HG02970 (cell line): ENCODE data around the gene IL32.

Source experiments
- ATAC-seq: cut with Tn5 transposase; IDR thresholded peaks from one replicate; pipeline ENCODE4 v1.9.1; 2021; ENCODE audit warnings: mild to moderate bottlenecking, moderate library complexity, moderate number of reproducible peaks; ENCODE audit not compliant: unreplicated experiment, low FRiP score

IL32 gene

DNA sequence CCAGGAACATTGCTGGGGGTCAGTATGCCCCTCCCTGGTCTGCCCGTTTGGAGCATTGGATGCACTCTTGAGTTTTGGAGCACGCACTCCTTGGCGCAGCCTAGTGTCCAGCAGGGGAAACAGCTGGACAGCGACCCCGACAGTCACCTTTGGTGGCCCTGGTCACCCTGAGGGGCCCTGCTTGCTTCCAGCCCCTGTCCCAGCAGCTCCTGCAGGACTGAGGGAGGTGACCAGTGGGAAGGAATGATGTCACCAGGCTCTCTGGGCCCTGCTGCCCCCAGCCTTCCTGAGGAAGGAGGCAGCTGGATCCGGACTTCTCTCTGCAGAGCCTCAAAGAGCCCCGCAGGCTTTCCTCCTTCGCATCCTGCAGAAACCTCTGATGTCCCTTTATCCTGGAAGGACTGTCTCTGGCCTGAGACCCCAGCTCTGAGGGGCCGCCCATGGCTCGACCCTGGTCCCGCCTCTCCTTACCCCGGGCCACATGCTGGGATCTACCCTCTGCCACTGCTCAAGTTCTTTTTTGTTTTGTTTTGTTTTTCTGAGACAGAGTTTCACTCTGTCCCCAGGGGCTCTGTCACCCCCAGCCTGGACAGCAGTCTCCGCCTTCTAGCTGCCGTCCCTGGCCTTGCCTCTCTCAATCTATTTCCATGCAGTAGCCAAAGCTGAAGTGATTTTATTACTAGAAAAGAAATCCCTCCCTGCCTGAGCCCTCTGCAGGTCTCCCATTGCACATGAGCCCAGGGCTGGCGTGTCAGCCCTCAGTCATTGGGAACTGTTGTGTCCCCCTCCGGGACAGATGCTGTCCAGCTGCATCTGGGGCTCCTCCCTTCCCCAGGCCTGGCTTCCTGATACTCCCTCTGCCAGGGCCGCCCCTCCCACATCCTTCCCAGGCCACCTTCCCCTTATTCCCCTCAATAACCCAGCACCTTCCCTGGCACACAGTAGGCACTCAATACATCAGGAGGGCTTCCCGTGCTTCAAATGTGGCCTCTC is 22.1 kb downstream of the IL32 start:
- no peak for ATAC-seq

DNA sequence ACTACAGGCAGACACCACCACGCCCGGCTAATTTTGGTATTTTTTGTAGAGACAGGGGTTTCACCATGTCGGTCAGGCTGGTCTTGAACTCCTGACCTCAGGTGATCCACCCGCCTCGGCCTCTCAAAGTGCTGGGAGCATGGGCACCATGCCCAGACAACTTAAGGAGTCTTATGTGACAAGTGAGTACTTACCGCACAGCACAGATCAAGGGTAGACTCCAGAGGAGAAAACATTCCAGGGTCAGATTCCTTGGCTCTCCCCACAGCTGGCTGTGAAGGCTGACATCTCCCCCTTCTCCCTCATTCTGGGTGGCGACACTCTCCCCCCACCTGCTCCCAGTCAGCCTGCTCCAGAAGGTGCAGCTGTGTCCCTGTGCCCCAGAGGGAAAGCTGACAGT is 23.0 kb downstream of the IL32 start:
- ATAC-seq: no peak

DNA sequence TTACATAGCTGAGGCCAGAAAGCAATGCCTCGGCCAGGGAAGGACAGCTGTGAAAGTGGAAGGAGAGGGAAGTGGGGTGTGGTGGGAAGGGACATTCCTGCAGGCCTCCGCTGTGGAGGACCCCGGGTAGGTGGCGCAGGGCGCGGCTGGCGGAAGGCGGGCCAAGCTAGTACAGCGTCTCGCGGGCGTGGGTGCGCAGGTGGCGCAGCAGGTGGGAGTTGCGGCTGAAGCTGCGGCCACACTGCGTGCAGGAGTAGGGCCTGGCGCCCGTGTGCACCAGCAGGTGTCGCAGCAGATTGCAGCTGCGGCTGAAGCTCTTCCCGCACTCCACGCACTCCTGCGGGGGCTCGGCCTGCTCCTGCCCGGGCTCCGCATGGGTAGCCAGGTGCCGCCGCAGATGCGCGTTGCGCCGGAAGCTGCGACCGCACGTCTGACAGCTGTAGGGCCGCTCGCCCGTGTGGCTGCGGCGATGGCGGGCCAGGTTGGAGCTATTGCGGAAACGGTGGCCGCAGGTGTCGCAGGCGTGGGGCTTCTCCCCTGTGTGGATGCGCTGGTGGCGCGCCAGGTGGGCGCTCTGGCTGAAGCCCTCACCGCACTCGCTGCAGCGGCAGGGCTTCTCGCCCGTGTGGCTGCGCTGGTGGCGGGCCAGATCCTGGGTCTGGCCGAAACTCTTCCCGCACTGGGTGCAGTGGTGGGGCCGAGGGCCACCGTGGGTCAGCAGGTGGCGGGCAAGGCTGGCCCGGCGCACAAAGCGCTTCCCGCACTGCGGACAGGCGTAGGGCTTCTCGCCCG is 23.7 kb downstream of the IL32 start:
- no peak for ATAC-seq

DNA sequence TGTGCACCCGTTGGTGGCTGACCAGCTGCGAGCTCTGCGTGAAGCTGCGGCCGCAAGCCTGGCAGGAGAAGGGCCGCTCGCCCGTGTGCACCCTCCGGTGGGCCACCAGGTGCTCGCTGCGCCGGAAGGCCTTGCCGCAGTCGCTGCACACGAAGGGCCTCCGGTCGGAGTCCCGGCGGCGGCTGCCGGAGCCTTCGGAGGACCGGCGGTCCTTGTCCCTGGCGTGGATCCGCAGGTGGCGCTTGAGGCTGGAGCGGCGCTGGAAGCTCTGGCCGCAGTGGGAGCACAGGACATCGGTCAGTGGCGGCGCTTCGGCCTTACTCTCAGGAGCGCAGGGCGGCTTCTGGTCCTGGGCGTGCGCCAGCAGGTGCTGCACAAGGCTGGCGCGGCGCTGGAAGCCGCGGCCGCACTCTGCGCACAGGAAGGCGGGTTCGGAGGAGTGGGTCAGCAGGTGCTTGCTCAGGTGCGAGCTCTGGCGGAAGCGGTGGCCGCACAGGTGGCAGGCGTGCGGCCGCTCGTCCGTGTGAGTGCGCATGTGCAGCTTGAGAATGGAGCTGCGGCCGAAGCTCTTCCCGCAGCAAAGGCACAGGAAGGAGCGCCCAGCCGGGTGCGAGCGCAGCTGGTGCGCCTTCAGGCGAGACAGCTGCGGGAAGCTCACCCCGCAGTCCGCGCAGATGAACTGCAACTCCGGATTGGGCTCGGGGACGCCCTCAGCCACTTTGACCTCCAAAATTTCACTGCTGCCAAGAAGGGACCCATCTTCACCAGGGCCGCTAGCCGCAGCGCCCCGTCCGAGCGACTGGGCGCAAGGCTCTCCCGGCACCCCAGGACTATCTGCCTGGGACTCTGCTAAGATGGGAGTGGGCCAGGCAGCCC is 24.5 kb downstream of the IL32 start:
- ATAC-seq: no peak

DNA sequence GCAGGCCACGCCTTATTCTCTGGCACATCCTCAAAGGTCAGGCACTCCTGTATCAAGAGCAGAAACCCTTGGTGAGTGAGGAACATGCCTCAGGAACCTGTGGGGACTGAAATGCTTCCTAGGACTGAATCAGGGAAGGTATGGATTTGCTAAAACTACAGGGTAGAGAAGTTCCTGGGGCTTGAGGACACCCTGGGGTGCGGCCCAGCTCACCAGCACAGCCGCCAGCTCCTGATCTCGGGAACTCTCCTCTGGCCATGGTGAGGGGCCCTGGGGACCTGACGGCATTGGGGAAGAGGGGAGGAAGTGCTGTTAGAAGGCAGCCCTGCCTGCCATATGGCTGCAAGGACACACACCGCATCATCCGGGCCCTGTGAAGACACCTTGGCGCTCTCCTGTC is 26.1 kb downstream of the IL32 start:
- ATAC-seq: no peak

DNA sequence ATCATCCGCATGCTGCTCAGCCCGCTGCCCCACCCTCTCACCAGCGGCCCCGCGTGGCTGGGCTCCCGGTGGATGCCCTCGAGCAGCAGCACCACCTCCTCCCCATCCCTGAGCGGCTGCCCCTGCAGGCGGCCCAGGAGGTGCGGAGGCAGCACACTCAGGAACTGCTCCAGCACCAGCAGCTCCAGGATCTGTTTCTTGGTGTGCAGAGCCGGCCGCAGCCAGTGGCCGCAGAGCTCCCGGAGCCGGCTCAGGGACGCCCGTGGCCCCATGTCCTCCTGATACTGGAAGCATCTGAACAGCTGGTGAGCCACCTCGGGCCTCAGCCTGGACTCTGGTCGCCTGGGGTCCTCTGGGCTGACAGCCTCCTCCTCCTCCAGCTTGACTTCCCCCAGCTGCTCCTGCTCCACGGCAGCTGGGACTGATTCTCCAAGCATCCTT is 27.1 kb downstream of the IL32 start:
- no peak for ATAC-seq

DNA sequence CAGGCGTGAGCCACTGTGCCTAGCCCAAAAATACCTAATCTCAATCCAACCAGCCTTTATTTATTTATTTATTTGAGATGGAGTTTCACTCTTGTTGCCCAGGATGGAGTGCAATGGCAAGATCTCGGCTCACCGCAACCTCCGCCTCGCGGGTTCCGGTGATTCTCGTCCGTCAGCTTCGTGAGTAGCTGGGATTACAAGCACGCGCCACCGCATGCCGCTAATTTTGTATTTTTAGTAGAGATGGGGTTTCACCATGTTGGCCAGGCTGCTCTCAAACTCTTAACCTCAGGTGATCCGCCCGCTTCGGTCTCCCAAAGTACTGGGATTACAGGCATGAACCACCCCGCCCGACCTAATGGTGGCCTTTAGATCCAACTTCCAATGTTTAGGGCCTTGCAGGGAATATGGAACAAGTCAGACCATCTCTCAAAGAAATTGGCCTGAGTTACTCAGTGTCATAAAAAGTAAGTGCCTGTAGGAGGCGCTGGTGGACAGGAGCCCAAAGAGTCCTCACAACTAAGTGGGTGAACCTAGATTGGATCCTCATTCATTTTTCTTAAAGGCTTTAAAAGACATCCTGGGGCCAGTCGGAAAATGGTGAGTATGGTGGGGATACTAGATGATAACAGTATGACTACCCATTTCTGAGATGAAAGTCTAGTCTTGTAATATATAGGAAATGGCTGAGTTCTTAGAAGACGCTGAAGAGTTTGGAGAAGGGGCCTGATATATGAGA is 29.0 kb downstream of the IL32 start:
- ATAC-seq: no peak

DNA sequence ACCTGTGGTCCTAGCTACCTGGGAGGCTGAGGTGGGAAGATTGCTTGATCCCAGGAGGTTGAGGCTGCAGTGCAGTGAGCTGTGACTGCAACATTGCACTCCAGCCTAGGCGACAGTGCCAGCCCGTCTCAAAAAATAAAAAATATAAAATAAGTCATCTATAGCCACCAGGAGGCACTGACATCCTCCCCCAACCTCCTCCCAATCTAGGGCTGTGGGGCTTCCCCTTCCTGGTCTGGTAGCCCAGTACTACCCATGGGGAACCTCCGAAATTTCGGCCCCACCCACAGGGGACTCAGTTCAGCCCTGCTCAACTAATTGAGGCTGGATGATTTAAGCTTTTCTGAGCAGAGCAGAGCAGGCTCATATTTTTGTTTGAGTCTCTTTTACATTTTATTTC is 30.4 kb downstream of the IL32 start:
- ATAC-seq: peak; percentile 43

DNA sequence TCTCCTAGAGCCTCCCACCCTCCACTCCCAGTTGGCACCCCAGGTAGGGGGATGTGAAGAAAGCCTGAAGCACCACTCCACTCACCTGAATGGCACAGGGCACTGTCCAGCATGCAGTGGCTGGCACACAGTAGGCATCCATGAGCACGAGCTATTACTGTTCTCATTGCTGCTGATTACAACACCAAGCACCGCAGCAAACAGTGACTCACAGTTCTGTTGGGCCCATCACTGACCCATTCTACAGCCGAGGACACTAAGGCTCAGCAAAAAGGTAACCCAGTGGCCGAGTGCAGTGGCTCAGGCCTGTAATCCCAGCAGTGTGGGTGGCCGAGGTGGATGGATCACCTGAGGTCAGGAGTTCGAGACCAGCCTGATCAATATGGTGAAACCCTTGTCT is 30.9 kb downstream of the IL32 start:
- ATAC-seq: no peak

DNA sequence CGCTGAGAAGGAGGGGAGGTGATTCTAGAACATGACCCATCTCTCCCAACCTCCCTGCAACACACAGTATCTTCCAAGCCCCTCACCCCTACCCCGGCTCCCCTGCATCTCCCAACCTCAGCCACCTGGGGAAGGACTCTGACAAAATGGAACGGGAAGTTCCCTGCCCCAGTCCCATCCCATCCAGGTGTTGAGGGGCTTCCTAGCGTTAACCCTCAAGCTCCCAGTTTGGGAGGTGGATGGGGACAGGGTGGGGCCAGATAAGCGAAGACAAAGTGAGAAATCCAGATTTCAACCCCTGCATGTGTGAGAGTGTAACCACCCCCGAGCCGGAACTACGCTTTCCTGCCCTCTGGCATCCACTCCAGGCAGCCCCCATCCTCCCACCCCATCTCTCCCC is 31.8 kb downstream of the IL32 start:
- ATAC-seq: no peak

DNA sequence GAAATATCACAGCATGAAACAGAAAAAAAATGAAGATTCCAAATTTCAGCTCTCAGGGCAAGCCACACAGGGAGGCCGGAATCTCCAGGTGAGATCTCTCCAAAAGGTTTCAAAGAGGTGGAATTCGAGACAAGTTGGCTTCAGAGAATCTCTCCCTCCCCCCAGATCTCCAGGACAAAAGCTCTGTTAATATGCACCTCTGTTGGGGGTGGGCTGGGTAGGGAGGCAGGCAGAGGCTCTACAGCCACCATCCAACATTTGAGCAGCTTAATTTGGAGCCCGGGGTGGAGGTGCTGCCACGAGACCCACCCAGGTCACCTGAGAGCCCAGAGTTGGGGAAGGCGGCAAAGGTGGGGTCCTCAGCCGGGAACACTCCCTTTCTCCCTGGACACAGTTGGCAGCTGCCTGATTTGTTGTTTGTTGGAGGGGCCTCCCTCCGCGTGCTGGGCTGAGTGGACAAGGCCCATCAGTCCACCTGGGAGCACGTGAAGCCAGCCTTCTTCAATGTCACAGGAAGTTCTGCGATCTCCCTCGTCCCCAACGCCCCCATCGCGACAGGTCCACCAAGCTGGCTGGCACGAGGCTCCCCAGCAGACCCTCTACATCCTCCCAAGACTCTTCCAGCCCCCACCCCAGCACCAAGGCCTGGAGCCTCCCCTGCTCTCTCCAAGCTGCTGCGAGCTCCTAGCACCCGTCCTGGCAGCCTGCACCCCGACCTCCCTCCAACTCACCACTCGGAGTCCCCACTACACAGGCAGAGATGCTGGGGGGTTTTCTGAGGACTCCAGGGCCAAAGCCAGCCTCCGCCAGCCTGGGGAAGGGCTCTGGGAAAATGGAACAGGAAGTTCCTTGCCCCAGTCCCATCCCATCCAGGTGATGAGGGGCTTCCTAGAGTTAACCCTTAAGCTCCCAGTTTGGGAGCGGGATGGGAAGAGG is 33.3 kb downstream of the IL32 start, which contains the start of gene ZSCAN10:
Gene ZSCAN10 (minus strand): TSS at position 836 of the 936 bp plus-strand sequence. CDS start 6,357 bp downstream, outside the sequence.
- ATAC-seq: no peak

DNA sequence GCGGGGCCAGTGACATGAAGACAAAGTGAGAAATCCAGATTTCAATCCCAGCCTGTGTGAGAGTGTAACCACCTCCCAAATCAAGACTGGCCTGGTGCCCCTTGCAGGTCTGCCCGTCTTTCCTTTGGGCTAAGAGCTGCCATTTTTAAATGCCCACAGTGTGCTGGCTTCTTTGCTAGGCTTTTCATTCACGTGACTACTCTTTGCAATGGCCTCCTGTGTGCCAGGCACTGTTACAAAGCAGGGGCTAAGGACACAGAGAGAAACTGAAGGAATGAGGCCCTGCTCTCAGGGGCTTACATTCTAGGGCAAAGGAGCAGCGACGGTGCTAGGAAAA is 33.9 kb downstream of the IL32 start:
- no peak for ATAC-seq

DNA sequence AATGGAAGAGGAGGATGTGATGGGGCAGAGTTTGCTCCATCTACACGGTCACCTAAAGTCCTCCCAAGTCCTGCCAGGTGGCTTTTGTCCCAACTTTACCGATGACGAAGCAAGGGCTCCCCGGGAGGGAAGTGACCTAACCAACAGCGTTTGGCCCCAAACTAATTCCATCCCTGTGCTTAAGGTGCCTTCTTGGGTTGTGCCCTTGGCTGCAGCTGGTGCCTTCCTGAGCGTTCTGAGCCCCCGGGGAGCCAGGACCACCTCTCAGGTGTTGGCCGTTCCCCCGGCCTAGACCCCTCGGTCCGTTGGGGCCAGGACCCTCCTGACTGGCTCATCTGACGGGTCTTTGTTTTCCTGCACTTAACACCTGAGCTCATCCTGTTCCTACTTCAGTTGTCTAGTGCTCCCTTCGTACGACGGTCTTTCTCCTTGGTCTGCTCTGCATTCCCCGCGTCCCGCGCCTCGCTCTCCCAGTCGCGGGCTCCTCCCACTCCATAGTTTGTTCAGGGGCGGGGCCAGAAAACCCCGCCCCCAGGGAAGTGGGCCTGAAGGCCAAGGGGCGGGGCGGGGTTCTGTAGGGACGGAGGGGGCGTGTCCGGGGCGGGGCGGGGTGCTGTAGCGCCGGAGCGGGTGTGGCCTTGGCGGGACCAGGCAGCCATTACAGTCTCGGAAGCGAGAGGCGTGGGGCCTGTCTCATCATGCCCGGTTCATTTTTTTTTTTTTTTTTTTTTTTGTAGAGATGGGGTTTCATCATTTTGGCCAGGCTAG is 34.5 kb downstream of the IL32 start:
- peak; percentile 50 for ATAC-seq

DNA sequence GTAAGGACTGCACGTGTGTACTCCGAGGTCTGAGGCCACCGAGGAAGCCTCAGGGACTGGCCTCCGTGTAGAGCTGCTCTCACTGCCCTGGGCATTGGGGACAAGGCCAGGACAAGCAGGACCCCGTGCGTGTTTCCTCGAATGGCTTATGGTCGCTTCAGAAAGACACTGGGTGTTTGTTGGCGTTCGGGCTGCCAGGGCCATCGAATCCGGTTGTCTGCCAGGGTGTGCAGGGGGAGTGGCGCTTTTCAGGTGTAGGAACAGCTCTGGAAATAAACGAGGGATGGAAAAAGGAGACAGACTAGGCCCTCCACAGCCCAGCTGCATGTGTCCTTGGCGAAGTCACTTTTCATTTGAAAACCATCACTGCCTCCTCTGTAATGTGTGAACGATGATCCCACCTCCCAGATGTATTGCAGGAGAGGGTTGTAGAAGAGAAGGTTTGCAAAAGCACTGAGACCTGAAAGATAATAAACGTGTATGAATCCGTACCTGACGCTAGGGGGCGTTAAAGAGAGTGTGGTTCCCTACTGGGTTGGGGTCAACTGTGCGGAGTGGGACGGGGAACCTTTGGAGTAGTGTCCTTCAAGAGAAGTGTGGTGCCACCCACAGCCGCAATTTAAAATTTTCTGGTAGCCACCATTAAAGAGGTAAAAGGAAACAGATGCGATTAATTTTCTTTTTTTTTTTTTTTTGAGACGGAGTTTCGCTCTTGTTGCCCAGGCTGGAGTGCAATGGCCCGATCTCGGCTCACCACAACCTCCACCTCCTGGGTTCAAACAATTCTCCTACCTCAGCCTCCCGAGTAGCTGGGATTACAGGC is 35.8 kb downstream of the IL32 start:
- no peak for ATAC-seq

DNA sequence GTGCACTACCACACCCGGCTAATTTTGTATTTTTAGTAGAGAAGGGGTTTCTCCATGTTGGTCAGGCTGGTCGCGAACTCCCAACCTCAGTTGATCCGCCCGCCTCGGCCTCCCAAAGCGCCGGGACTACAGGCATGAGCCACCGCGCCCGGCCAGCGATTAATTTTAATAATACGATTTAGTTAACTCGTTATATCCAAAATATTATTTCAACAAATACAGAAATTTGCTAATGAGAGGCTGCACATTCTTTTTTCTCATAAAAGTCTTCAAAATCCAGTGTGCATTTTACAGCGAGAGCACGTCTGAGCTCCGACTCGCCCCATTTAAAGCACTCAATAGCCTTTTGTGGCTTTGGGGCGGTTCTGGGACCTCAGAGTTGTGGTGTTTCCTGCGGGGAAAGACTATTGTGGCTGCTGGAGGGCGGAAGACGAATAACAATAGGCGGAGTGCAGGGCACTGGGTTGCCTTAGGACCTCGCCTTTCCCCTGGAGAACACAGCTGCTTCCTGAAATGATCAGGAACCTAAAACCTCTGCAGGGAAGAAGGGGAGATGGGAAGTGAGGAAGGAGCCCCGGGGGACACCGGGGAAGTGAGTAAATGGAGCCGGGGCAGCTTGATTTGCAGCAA is 36.5 kb downstream of the IL32 start:
- ATAC-seq: no peak

DNA sequence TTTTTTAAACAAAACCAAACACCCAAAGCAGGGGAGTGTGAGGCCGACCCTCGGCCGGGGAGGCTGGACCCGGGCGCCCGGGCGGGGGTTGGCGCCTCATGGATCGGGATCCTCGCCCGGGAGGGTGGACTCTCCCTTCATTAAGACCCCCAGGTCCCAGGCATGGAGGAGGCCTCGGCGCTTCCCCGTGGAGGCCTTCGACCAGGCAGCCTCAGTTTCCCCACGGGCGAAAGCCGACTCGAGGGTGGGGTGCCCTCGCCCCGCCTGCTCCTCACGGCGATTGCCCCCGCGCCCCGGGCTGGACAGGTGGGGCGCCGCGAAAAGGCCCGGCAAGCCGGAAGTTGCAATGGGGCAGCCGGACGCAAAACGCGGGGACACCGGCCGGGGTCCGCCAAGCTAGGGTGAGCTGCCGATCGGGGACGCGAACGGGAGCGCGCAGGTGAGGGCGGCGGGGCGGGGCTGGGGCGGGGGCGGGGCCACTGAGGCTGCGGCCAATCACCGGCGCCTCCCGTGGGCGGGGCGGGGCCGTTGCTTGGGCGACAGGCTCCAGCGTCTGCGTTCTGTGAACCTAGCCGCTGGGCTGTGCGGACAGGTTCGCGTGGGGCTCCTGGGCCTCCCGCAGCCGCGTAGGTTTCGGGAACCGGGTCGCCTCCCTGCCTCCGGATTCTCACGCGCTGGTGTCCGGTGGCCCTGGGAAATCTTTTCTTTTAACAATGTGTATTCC is 40.9 kb downstream of the IL32 start:
- ATAC-seq: peak; percentile 85
